GM19372 (cell line): ENCODE results near the gene PCBP3.
"Not testable (repeated sequence)": the region's sequence is repeated elsewhere in the genome, so short reads cannot be mapped to it uniquely, and the experiment has no call there.

Experiments
- ATAC-seq: cut with Tn5 transposase; IDR thresholded peaks from one replicate; pipeline ENCODE4 v1.9.1; 2021; ENCODE audit warnings: mild to moderate bottlenecking, low read depth, moderate library complexity; ENCODE audit not compliant: unreplicated experiment

PCBP3 gene

GRCh38 chr21:45969921-45970673 lies 326.6 kb downstream of the PCBP3 start:
- no peak for ATAC-seq

- no peak for ATAC-seq
These were observed 327.4 kb downstream of the PCBP3 start for GRCh38 chr21:45970674-45971615.

- ATAC-seq = no peak
These were observed 328.3 kb downstream of the PCBP3 start for GRCh38 chr21:45971616-45972352.

GRCh38 chr21:45972353-45972715 lies 328.8 kb downstream of the PCBP3 start:
- ATAC-seq = no peak

GRCh38 chr21:45972716-45973474 lies 329.4 kb downstream of the PCBP3 start:
- ATAC-seq = no peak

GRCh38 chr21:45973475-45974072 lies 330.0 kb downstream of the PCBP3 start:
- no peak for ATAC-seq

- no peak for ATAC-seq
These were observed 330.8 kb downstream of the PCBP3 start for GRCh38 chr21:45974073-45975019.

- no peak for ATAC-seq
These were observed 331.6 kb downstream of the PCBP3 start for GRCh38 chr21:45975020-45975666.

- ATAC-seq = not testable (repeated sequence)
These were observed 332.3 kb downstream of the PCBP3 start for GRCh38 chr21:45975667-45976409.

GRCh38 chr21:45976701-45977311 lies 333.3 kb downstream of the PCBP3 start:
- ATAC-seq = no peak

GRCh38 chr21:45977396-45977795 lies 333.9 kb downstream of the PCBP3 start:
- no peak for ATAC-seq

- ATAC-seq = no peak
These were observed 335.7 kb downstream of the PCBP3 start for GRCh38 chr21:45979141-45979631.

GRCh38 chr21:45979651-45980050 lies 336.1 kb downstream of the PCBP3 start:
- ATAC-seq = no peak

- ATAC-seq = no peak
These were observed 336.7 kb downstream of the PCBP3 start for GRCh38 chr21:45980271-45980670.

GRCh38 chr21:45980697-45981096 lies 337.2 kb downstream of the PCBP3 start:
- no peak for ATAC-seq

GRCh38 chr21:45981151-45982091 lies 337.9 kb downstream of the PCBP3 start, which contains the start of gene COL6A1:
TSS of gene COL6A1 (plus strand) at chr21:45981770. CDS start at chr21:45981851, 81 bp downstream.
- no peak for ATAC-seq
